ENCODE data around the gene BMPER.

Gene BMPER

DNA sequence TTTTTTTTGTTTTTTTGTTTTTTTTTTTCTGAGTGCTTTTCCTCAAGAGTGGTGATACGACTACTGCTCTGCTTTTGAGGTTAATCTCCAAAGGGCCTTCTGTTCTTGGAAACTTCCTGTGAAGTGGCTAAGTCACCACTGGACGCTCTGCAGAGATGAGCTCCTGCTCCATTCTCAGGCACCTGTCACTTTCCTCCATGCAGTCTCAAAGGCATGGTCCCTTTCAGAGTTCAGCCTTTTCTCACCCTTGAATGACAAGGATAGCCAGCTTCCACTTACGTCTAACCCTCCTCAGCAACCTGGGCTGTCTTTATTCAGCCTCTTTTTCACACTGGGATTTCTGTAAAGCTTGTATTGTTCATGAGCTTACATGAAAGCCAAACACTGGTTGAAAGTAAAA lies 65.8 kb downstream of the BMPER start:
- no peak for DNase-seq

DNA sequence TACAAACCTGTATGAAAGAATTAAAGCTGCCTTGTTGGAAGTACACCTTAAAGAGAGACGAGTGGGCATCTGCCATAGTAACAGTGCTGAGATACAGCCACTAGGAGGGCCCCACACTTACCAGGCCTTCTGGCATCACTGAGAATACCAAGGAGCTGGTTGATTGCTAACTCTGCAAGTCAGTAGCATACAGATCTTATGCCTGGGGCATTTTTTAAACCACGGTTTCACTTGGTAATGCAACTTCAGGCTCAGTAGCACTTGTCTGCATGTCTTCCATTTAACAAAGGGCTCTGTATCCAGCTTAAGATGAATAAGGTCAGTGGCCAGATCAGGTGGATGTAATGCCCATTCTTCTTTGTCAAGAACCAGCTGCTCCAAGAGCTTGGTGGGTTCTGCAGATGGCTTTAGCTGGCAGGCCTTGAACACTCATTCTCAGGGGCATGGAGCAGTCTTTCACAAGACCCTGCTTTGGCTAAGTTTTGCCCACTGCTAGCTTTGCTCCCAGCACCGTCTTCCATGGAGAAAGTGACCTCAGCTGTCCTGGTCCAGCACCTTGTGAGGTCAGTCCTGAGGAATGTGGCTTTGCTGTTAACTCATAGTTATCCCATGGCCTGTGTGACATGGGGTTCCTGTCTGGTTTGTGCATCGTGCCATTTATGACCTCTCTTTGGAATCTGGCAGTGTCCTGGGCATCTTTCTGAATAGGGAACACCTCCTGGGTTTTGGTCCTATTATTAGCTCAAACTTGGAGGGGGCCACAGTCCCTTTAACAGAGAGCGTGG lies 68.1 kb downstream of the BMPER start:
- no peak for DNase-seq

DNA sequence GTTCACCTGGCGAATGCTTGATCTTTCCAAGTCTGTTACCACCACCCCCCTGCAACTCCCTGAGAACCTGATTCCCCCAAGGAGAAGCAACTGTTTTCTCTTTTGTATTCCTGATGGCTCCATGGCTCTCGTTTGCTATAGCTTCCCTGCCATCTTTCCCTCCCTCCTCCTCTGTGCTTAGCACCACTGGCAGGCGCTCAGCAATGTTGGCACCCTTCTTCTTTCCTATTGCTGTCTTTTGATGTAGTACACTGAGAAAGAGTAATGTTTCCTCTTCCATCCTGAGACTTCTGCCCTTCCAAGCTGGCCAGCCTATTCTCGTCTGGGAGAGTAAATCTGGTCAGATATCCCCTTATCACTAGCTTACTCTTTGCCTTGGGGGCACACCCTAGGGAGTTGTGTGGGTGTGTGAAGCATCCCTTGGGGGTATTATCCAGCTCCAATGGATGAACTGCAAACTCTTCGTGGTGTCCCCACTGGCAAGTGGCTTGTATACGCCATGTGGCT lies 74.0 kb downstream of the BMPER start:
- no peak for DNase-seq

DNA sequence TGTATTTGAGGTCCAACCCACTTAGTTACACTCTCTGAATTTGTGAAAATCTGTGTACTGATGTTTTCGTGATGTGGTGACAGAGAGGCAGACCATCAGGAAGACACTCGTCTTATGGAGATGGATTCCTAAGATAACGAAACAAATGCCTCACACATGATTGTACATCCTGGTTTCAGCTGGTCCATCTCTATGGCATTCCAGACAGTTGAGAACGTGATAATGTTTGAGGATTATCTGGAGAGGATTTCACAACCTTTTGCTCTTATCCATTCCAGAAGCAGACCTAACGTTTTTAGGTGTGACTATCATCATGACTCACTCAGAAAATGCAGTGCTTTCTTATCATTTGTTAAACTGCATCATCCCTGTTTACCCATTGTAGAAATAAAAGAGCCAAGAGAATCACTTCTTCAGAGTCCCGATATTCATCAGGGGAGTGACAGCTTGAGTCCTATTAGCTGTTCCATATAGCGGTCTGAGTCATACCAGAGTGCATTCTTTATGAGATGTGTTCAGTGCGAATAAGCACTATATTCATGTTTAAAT lies 74.5 kb downstream of the BMPER start:
- no peak for DNase-seq

DNA sequence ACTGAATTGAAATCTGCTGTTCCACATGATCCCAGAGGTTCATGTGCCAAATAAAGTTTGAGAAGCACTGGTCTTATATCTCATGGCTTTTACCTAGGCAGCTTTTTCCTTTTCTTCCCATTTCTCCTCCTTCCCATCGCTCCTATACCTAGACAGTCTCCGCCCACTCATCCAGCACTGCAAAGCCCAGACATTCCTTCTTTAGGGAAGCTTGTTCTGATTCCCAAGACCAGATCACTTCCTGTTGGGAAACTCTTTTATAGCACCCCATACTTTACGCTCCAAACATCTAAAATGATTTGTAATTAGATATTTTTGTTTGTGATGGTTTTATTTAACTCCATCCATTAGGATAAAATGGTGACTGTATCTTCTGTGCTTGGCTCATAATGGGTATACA lies 75.9 kb downstream of the BMPER start:
- DNase-seq = no peak

DNA sequence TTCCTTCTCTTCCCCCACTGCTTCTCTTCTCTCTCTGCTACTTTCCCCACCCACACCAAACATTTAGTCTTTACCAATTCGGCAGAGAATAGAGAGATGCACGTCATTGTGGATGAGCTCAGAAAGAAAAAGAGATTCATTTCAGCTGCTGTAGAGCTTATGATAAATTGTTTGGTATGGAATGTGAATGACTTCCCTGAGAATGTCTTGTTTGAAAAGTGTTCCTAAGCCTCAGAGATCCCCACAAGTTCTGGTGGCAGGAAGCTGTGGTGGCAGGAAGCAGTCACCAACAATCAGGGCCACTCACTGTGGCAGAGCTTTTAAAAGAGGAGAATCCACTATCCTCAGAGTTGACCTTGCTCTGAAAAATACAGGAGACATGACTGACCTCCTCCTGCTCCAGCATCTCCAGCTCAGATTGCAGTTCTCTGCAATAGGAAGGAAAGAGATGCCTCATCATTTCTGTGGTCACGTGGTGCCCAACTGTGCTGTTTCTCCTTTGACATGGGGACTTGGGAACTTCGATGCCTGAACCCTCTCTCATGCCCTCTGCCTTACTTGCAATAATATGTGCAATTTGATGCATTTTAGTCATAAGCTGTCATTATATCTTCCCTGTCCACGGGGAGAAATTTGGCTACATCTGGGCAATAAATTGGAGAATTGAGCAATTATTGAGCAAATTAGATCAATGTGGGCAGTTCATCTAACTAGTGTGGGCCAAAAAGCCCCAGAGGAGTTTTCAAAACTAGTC lies 76.5 kb downstream of the BMPER start:
- no peak for DNase-seq

DNA sequence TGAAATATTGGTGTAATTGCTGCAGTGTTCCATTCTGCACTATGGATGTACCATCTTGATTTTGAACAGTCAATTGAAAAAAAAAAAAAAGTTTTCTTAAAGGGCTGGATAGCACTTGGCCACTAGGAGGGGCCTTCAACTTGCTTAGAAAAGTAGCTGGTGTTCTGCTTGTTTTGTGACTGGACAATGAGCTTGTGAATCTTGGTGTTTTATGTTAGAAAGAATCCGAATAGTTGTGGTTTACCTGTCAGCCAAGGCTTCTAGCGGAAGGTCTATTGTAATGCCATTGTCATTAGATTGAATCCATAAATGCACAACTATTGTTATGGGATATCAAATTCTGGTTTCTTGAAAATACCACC lies 77.1 kb downstream of the BMPER start:
- DNase-seq = no peak

DNA sequence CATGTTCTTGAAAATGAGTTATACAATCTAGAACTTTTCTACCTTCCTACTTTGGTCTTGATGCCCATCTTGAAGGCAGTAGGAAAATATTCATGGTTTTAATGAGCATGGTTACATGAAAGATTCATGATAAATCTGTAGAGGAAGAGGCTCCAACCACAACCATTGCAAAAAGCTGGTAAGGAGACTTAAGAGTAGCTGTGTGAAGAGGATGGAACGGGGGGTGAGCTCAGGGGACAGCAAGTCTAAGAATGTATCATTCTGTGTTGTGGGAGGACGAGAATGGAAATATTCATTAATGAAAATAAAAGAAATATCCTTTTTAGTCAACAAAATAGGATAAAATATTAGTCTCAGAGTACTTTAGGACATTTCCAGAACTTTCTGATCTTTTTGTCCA lies 81.1 kb downstream of the BMPER start:
- DNase-seq = no peak

DNA sequence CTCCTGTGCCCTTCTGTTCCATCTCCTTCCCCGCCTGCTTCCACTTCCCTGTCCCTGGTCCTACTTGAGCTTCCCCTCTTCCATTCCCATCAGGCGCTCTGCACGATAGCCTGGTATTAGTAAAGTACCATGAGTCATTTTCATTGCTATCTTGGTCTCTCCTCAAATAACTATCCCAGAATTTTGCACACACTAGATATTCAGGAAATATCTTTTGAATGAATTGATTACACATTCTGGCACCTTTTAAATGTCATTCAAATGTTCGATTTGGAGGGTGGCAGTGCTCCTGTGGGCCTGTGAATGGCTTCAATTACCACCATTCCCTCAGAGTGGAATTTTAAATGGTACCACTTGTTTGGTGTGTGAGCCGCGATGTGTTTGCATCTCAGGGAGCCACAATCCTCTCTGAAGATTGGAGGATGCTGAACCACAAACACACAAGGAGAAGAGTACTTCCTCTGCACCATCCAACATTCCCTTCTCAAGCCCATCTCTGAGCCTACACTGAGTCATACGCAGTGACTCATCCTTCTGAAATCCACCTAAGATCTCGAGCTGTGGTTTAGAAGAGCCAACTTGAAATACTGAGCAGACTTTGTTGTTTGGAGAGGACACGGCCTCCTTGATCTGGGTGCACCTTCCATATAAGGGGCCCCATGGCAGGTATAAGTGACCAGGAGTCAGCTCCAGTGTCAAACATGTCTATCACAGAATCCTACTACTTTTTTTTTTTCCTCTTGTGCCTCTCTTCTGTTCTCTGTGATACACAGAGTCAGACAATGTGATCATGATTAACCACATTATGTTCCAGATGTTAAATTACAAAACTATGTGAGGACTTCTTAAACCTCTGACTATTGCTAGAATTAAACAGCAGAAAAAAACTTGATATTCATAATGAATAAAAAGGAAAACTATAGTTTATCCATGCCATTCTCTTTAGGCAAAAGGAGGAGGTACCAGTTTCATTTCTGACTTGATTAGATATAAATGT lies 81.9 kb downstream of the BMPER start:
- no peak for DNase-seq

DNA sequence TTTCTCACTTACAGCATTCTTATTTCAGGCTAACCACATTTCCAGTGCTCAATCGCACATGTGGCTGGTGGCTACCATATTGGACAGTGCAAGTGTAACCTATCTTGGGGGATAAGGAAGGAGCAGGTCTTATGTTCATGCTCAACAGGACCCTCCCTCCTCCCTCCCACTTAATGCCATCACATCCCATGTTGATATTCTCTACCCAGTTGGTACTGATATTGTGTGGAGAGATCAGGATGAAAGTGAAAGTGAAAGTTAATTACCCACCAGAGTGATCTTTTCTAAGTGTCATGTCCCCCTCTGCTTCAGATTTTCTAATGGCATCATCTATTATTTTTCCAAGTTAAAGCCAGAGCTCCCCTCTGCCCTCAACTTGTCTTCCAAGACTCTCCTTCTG lies 91.6 kb downstream of the BMPER start:
- DNase-seq = no peak

DNA sequence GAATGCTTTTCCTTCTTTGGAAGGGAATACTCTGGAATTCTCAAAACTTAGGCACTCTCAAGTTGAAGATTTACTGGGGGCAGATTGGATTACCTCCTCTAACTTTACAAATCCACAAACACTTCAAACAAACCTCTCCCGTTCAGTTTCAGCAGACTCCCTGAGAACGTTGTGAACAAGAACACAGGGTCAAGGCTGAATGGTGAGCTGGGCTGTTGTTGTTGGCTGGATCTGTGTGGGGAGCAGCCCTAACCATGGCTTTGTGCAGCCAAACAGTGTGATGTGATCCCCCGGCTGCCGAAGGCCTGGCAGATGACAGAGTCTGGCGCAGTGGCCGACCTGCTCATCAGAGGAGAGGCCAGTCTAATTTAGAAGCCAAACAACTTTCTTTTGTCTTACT lies 93.1 kb downstream of the BMPER start:
- no peak for DNase-seq

DNA sequence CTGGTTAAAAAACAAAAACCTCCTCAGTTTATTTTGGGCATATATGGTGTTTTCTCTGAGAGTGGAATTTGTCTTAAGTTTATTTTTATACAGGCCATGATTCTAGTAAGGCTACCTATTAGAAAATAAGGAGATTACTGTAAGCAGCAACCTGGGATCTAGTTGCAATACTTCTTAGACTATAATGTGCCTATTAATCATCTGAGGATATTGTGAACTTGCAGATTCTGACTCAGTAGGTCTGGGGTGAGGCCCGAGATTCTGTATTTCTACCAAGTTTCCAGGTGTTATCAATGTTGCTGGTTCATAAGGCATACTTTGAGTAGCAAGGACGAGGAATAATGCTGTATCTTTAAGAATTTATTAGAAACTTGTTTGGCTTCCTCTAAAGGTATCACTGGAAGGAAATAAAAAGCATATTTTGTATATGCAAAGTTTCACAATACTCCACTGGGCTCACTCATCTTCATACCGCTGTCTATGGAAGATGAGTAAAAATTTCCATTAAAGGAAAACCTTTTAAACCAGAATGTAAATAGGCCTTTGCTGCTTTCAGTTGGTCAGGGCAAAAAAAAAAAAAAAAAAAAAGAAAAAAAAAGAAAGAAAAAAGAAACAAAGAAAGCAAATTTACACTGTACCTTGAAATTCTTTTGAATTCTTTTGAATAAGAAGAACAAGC lies 105.8 kb downstream of the BMPER start:
- no peak for DNase-seq

DNA sequence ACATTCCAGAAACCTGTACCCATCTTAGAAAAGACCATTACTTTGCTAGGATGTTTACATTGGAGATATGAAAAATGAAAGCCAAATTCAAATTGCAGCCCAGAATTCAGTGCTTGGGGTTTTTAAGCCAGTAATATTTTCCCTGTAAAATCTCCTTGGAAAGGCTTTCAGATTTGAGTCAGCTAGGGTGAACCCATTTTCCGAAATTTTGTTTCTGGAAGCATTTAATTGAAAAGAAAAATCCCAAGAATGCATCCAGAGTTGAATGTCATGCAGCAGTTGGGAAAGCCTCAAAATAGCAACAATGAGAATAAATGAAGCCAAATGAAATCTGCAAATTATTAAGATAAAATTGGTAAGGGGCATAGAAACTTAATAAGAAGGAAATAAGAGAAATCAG lies 106.4 kb downstream of the BMPER start:
- no peak for DNase-seq

DNA sequence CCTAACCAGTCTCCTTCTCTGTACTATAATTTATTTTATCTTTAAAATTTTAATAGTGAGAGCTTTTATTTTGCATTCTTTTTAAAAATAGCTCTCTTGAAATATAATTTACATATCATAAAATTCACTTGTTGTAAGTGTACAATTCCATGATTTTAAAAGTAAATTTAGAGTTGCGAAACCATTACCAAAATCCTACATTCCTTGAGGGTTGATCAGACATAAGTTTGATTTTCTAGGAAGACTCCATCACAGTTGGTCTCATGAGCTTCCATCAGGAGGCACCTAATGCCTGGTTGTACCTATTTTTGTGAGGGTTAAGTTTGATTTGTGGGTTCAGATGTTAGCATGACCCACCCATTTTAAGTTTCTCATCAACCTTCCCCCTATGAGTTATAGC lies 108.1 kb downstream of the BMPER start:
- no peak for DNase-seq

DNA sequence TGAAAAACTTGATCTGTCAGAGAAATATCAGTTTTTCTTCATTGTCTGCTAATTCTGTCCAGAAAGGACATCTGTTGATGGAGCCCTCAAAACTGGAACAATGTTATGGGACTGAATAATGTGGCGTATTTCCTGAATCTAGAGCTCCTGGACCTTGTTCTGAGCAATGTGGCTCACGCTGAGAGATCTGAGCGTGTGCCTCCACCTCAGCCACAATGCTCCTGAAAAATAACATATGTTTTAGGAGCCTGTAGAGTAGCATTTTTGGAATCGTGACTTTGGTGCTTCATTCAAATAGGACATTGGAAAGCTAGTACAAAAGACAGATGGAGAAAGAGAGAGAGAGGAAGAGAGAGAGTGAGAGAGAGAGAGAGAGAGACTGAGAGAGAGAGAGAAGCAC lies 110.3 kb downstream of the BMPER start:
- DNase-seq = no peak

DNA sequence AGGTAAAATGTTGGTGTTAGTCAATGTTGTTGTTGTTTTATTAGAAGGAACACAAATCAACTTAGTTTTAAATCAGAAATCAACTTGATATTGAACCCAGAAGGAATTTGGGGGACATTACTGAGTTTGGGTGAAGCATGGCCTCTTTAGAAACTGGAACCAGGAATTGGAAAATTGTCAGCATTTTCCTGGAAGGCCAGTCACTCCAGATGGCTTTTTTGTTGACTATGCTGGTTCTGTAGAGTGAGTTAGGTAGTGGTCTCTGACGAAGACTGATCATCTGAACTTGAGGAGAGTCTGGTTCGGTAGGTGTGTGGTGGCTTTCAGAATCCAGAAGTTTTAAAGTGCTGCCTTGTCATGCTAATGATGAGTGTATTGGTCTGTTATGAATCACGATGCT lies 111.5 kb downstream of the BMPER start:
- no peak for DNase-seq

DNA sequence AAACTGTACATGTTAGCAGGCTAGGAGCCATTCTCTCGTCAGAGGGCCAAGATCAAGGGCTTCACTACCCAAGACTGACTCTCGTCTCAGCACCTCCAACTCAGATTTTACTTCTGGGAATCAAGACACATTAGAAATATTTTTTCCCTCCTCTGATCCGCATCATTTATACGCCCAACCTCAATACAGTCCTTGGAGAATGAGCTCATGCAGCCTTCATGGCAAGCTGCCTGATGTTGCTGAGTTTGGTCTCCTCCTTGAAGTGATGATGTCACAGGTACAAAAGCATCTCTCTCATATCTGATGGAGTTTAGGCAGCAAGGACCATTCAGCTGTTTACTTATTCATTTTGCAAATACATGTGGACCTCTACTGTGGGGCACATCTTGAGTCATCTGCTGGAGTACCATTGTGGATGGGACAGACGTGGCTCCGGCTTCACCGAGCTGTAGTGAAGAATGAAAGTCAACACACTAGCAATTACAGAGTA lies 114.0 kb downstream of the BMPER start:
- DNase-seq = no peak

DNA sequence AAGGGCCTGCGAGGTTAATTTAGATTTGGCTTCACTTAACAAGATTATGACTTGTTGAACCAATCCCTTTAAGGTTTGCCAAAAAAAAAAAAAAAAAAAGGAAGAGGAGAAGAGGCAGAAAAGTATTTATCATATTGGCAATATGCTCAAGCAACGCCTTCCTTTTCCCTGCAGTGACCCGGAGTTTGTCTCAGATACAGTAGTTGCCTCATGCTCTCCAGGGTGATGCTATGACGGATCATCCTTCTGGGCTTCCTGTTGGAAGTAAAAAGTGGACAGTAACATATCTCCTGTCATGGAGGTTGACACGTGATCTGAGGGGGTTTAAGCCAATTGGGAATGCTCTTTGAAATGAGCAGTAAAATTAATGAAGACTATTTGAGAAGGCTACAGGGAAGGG lies 117.3 kb downstream of the BMPER start:
- DNase-seq = no peak

DNA sequence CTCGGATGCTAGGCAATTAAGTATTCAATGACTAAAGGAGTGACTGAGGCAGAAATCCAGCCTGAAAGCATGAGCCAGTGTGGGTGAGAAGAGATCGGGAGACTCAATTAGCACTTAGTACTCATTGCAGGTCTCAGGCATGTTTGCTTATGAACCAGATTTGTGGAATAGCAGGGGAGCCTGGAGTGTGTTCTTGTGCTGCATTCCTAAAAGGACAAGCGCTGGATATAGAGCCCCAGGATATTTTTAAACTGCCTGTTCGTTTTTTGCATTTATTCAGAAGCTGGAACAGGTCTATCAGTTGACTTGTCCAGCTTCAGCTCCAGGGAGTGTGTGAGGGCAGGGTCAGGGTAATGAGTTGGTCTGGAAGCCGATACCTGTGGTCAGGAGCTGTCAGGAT lies 120.3 kb downstream of the BMPER start:
- DNase-seq = no peak

DNA sequence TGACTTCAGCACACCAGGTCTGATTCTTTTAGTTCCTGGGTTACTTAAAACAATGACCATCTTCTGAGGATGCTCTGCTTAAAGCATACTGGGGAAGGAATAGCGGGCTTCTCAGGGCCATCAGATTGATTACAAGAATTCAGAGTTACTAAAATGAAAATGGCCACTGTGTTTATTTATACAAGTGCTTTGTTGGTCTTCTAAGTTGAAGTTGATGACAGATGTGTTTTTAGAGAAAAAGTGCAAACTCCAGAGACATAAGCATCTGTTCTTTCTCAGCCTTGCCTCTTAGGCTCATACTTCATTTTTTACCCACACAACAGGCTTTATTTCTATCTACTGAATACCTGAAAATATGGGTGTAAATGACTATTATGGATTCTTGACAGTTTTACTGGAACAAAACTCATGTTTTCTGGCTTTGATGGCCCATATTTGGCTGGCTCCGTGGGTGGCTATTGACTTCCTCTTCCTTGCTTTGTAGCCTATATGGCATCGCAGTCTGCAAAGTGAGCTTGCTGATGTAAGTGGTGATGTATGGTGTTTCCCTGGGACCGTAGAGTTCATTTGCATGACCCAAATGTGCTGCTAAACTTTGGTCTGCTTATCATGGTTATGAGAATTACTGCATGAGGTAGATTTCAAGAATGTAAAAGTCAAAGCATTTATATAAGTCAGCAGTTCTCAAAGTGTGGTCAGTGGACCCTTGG lies 121.3 kb downstream of the BMPER start:
- no peak for DNase-seq

DNA sequence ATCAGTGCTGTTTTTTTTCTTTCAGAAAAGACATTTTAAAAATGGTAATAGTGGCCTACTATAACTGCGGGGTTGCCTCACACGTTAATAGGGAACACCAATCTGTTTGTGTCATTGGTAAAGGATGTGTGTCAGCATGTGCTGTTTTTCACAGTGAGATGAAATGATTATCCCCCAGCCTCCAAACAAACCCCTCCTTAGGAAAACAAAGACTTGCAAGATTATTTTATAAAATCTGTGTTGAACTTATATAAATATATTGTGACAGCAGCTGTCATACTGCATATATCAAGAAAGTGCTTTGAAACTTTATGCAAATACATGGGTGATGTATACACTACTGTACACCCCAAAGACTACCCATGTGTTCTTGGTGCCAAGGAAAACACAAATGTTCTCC lies 125.8 kb downstream of the BMPER start:
- DNase-seq = no peak

DNA sequence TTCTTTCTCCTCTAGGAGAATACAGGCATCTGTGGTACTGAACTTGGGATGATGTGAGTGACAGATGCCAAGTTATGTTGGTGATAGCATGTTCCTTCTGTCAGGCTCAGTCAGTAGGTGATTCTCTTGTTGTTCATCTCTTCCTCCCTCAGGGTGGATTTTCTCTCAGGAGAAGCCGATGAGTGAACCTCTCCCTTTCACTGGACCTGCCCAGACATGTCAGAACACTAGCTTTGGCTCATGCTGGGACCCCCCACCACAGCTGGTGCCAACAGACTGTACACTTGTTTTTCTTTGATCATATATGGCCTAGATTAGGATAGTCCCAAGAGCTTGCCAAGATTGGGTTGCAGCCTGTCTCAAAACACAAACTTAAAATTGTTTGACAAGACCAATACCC lies 129.4 kb downstream of the BMPER start:
- no peak for DNase-seq
